ENCODE measurements around the gene HMCES.

HMCES gene

DNA sequence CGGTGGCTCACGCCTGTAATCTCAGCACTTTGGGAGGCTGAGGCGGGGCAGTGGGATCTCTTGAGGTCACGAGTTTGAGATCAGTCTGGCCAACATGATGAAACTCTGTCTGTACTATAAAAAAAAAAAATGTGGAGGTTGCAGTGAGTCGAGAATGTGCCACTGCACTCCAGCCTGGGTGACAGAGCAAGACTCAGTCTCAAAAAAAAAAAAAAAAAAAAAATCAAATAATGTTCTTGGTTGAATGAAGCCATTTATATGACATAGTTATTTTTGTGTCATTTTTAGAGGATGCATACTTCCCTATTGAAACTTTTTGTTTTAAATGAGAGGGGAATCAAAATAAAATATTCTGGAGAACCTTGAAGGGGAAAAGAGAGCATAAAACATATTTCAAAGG, 3.1 kb downstream of the HMCES start:
- no peak overlapping the region for H3K4me3 ChIP-seq (ENCODE audit: control insufficient read depth, low read depth, low read length)
- TF ChIP-seq, protein P1, sequence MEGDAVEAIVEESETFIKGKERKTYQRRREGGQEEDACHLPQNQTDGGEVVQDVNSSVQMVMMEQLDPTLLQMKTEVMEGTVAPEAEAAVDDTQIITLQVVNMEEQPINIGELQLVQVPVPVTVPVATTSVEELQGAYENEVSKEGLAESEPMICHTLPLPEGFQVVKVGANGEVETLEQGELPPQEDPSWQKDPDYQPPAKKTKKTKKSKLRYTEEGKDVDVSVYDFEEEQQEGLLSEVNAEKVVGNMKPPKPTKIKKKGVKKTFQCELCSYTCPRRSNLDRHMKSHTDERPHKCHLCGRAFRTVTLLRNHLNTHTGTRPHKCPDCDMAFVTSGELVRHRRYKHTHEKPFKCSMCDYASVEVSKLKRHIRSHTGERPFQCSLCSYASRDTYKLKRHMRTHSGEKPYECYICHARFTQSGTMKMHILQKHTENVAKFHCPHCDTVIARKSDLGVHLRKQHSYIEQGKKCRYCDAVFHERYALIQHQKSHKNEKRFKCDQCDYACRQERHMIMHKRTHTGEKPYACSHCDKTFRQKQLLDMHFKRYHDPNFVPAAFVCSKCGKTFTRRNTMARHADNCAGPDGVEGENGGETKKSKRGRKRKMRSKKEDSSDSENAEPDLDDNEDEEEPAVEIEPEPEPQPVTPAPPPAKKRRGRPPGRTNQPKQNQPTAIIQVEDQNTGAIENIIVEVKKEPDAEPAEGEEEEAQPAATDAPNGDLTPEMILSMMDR (conservative IDR thresholded peaks at IDR 0.05; ENCODE audit: control insufficient read depth, insufficient read depth, low read depth, low read length): no peak
- DNase-seq (ENCODE audit: low read depth): no peak

DNA sequence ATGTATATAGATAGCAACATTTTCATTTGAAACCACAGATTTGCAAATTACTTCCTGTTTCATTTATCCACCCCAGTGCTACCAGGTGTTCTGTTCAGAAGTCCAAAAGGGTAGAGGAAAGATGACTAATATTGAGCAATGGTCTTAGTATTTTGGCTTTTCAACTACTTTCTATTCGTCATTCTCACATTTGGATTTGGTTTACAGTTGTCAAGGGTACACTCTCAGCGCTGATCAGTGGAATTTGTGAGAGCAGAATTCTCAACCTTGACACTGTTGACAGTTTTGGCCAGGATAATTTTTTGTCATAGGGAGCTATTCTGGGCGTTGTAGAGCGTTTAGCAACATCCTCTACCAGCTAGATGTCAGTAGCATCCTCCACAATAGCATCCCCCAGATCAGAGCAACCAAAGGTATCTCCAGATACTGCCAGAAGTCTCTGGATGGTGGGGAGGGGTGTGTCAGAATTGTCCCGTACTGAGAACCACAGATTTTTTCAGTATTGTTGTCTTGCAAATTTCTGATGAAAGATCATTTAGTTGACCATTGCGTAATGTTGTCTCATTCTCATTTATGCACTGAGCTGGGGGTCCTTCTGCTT, 4.2 kb downstream of the HMCES start:
- TF ChIP-seq, protein P1 (conservative IDR thresholded peaks at IDR 0.05; ENCODE audit: control insufficient read depth, insufficient read depth, low read depth, low read length): peak; percentile 20
- no peak overlapping the region for H3K4me3 ChIP-seq (ENCODE audit: control insufficient read depth, low read depth, low read length)
- DNase-seq (ENCODE audit: low read depth): peak; percentile 96

- DNase-seq (ENCODE audit: low read depth): peak; percentile 47
- no peak overlapping the region for H3K4me3 ChIP-seq (ENCODE audit: control insufficient read depth, low read depth, low read length)
- TF ChIP-seq, protein P1 (conservative IDR thresholded peaks at IDR 0.05; ENCODE audit: control insufficient read depth, insufficient read depth, low read depth, low read length): no peak
Measured at GRCh38 chr3:129286081-129286480, 7.4 kb downstream of the HMCES start.

GRCh38 chr3:129288446-129288845, 9.8 kb downstream of the HMCES start:
- TF ChIP-seq, protein P1 (conservative IDR thresholded peaks at IDR 0.05; ENCODE audit: control insufficient read depth, insufficient read depth, low read depth, low read length): no peak
- no peak for DNase-seq (ENCODE audit: low read depth)
- no peak overlapping the region for H3K4me3 ChIP-seq (ENCODE audit: control insufficient read depth, low read depth, low read length)

DNA sequence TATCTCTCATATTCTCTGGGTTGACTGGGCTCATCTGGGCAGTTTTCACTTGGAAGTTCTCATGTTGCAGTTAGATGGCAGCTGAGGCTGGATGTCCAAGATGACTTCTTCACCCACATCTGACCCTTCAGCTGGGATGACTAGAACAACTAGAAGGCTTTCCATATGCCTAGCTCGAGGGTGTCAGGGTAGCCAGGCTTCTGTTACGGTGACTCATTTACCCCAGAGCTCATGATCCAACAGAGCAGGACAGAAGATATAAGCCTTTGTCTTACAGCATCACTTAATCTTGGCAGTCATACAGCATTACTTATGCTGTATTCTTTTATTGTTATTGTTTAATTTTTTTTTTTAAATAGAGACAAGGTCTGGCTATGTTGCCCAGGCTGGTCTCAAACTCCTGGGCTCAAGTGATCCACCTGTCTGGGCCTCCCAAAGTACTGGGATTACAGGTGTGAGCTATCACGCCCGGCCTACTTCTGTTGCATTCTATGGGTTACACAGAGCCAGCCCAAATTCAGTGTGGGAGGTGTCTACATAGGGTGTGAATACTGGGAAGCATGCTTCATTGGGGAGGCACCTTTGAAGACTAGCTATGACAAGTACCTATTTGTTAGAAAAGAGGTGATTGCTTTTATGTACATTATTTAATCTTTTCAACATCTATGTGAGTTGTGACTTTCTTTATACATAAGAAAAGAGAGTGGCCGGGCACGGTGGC, 10.7 kb downstream of the HMCES start:
- DNase-seq (ENCODE audit: low read depth): peak; percentile 95

DNA sequence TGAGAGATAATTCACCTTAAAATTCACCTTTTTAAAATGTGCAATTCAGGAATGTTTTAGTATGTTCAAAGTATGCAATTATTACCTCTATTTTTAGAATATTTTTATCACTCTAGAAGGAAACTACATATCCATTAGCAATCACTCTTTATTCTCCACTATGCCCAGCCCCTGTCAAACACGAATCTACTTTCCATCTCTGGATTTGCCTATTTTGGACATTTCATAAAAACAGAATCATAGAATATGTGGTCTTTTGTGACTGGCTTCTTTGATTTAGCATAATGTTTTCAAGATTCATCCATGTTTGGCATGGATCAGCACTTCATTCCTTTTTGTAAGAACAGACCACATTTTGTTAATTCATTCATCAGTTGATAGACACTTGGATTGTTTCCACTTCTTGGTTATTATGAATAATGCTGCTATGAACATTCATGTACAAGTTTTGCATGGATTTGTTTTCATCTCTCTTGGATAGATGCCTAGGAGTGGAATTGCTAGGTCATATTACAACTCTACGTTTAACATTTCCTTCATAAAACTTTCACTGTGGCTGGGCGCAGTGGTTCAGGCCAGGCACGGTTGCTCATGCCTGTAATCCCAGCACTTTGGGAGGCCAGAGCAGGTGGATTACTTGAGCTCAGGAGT, 12.7 kb downstream of the HMCES start:
- H3K4me3 ChIP-seq (ENCODE audit: control insufficient read depth, low read depth, low read length): no peak overlapping the region
- peak; percentile 56 for DNase-seq (ENCODE audit: low read depth)
- TF ChIP-seq, protein P1 (conservative IDR thresholded peaks at IDR 0.05; ENCODE audit: control insufficient read depth, insufficient read depth, low read depth, low read length): no peak

More for the DNA sequence above, 10.7 kb downstream of the HMCES start:
- TF ChIP-seq, protein P1 (conservative IDR thresholded peaks at IDR 0.05; ENCODE audit: control insufficient read depth, insufficient read depth, low read depth, low read length): no peak
- no peak overlapping the region for H3K4me3 ChIP-seq (ENCODE audit: control insufficient read depth, low read depth, low read length)
